ENCODE measurements around the gene NPR3. TPM values are rescaled to one million over a fixed set of nuclear protein-coding genes. Genes with fewer than 3 reads are reported as not detected.

NPR3 gene
- total and polyA plus RNA-seq, 2 donors (not counting 3 experiments of a cell fraction or from before 2014, with no cell fraction given): 0.01 to 0.53 TPM

DNA sequence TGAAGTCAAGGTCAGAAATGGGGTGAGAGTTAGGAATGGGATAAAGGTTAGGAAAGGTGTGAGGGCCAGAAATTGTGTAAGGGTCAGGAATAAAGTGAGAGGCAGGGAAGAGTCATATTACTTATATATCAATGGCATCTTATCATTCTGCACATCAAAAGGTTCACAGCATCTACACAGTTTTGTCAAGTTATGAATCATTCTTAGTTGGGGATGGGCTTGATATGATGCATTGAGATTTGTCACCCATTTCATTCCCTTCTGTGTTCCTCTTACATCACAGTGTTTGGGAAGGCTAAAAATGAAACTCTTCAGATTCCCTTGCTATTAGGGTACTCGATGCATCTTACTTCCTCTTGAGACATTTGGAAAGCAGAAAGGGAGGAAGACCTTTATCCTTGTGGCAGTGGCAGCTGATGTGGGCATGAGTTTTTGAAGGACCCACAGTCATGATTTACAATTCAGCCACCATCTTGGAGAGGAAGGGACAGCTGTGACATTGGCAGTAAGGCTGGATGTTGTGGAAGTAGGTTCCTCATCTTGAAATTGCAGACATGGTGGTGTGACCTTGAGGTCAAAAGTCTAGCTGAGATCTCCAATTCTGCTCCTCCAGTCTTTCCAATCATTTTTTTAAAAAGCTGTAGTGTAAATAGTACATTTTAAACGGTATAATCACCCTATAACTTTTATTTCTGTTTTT, 24.2 kb upstream of the NPR3 start:
- H3K4me1 ChIP-seq (ENCODE audit: control insufficient read depth, extremely low read depth, insufficient read depth, low read length): no peaks in the 10 kb centered on the region
- H3K36me3 ChIP-seq (ENCODE audit: control insufficient read depth in 2 of 2, extremely low read depth in 1 of 2, insufficient read depth in 2 of 2, low read length in 2 of 2): no peaks in the 10 kb centered on the region
- ChIA-PET CTCF (no interaction called here), POLR2A (no interaction called here)
- H4K20me1 ChIP-seq (replicated peaks; ENCODE audit: control insufficient read depth, extremely low read depth, insufficient read depth, low read length): no peaks in the 10 kb centered on the region
- no peaks in the 10 kb centered on the region for H3K9me3 ChIP-seq (replicated peaks; ENCODE audit: control insufficient read depth, insufficient read depth, low read length)
- H3K79me2 ChIP-seq (ENCODE audit: control insufficient read depth, insufficient read depth, low read length): no peaks in the 10 kb centered on the region
- no peak for DNase-seq (ENCODE audit: low read depth, low spot score)
- no peak for FAIRE-seq
- no peak overlapping the region for H3K4me3 ChIP-seq (replicated peaks in 1 of 3; ENCODE audit: insufficient read depth in 1 of 3, low read depth in 1 of 3, low read length in 3 of 3)
- no peaks in the 10 kb centered on the region for H3K9me1 ChIP-seq (replicated peaks; ENCODE audit: control insufficient read depth, extremely low read depth, insufficient read depth, low read length)
- no TSS peak for BruUV-seq (replicated peaks)
- H3K27ac ChIP-seq (ENCODE audit: insufficient read depth, low read depth, low read length): no peak overlapping the region
- H3K4me2 ChIP-seq (ENCODE audit: insufficient read depth, low read length): no peak overlapping the region
- no peaks in the 10 kb centered on the region for H3K27me3 ChIP-seq (ENCODE audit: control insufficient read depth in 2 of 2, insufficient read depth in 2 of 2, low read length in 2 of 2)
- TF ChIP-seq GATA2 (IDR thresholded peaks at IDR 0.05; ENCODE audit: insufficient read depth, insufficient read length, low read depth, low read length) (no peak), EZH2 (IDR thresholded peaks at IDR 0.05; ENCODE audit: borderline replicate concordance, low read depth, low read length, severe bottlenecking) (no peak), POLR2AphosphoS5 (IDR thresholded peaks at IDR 0.05; ENCODE audit: insufficient read depth, low read depth, low read length) (no peak), FOS (IDR thresholded peaks at IDR 0.05; ENCODE audit: borderline replicate concordance, insufficient read depth, low read length) (no peak), POLR2A (IDR thresholded peaks at IDR 0.05; ENCODE audit: low read depth, low read length) (no peak), JUN (IDR thresholded peaks at IDR 0.05; ENCODE audit: borderline replicate concordance, insufficient read depth, insufficient read length, low read depth) (no peak), MYC (IDR thresholded peaks at IDR 0.05; ENCODE audit: low read depth, low read length) (no peak)
- TF ChIP-seq, protein P1, sequence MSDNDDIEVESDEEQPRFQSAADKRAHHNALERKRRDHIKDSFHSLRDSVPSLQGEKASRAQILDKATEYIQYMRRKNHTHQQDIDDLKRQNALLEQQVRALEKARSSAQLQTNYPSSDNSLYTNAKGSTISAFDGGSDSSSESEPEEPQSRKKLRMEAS (IDR thresholded peaks at IDR 0.05; ENCODE audit: insufficient read depth, insufficient read length): no peak
- TF ChIP-seq, protein P2, sequence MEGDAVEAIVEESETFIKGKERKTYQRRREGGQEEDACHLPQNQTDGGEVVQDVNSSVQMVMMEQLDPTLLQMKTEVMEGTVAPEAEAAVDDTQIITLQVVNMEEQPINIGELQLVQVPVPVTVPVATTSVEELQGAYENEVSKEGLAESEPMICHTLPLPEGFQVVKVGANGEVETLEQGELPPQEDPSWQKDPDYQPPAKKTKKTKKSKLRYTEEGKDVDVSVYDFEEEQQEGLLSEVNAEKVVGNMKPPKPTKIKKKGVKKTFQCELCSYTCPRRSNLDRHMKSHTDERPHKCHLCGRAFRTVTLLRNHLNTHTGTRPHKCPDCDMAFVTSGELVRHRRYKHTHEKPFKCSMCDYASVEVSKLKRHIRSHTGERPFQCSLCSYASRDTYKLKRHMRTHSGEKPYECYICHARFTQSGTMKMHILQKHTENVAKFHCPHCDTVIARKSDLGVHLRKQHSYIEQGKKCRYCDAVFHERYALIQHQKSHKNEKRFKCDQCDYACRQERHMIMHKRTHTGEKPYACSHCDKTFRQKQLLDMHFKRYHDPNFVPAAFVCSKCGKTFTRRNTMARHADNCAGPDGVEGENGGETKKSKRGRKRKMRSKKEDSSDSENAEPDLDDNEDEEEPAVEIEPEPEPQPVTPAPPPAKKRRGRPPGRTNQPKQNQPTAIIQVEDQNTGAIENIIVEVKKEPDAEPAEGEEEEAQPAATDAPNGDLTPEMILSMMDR (IDR thresholded peaks at IDR 0.05; ENCODE audit: extremely low read depth in 1 of 2, insufficient read depth in 1 of 2, low read depth in 1 of 2, low read length in 2 of 2): no peak
- dilution Hi-C loops (cut with MboI; ENCODE audit: extremely low pct_ligation_motif_present, low sequenced_read_pairs) (no loop called here), intact Hi-C loops (cut with micrococcal nuclease) (no loop called here)
- no peak overlapping the region for H2AFZ ChIP-seq (ENCODE audit: low read depth, low read length)
- no peak overlapping the region for H3K9ac ChIP-seq (replicated peaks; ENCODE audit: extremely low read depth, insufficient read depth, low read length)

Measured in endothelial cell of umbilical vein (primary cell).